GM10248 (cell line): ENCODE data around the gene FBXL22.

Experiments used
- CTCF ChIA-PET: fragments of 300-600 bp; sonication (Branson Sonifier 250); formaldehyde crosslinking; extraction: SDS; loops from one replicate; lab custom pipeline; 2021; ENCODE audit warnings: antibody characterized with exemption; lab: Yijun Ruan, JAX
- POLR2A ChIA-PET: fragments of 350-650 bp; sonication (Branson Sonifier 250); formaldehyde crosslinking; extraction: SDS; loops from one replicate; lab custom pipeline; 2020; ENCODE audit warnings: antibody characterized with exemption; lab: Yijun Ruan, JAX
- DNase-seq: peaks from one replicate; pipeline ENCODE4 v3.0.0; 2012; ENCODE audit errors: extremely low spot score
- CTCF ChIP-seq: IDR thresholded peaks from 2 replicates; pipeline ENCODE4 v1.5.1; 2012; ENCODE audit warnings: mild to moderate bottlenecking, low read depth; ENCODE audit errors: extremely low read depth, missing control alignments, control extremely low read depth

The FBXL22 gene

GRCh38 chr15:63630036-63630751 is 33.0 kb downstream of the FBXL22 start:
- ChIA-PET CTCF (interaction anchor here (1.3 to 8.1 kb wide), 5 partner anchors 10 to 416 kb away, joined by 3 to 58 read pairs (median 4); partner anchors contain the start of gene DAPK2), POLR2A (no interaction called here)
- no peak for DNase-seq
- no peak for TF ChIP-seq CTCF

- CTCF ChIA-PET, result interaction anchor here (1.3 to 8.1 kb wide), 3 partner anchors 9 to 22 kb away, joined by 4 to 58 read pairs (median 32); no protein-coding TSS in a partner anchor
- POLR2A ChIA-PET, result no interaction called here
Measured at GRCh38 chr15:63633312-63633711, 36.1 kb downstream of the FBXL22 start.

GRCh38 chr15:63634154-63634553 is 37.0 kb downstream of the FBXL22 start:
- POLR2A ChIA-PET, result no interaction called here
- no peak for TF ChIP-seq CTCF
- no peak for DNase-seq
- CTCF ChIA-PET, result interaction anchor here (6.2 kb wide), 1 partner anchor 9 kb away, joined by 32 read pairs; no protein-coding TSS in a partner anchor

More at GRCh38 chr15:63633312-63633711, 36.1 kb downstream of the FBXL22 start:
- no peak for TF ChIP-seq CTCF
- DNase-seq, result no peak

- ChIA-PET POLR2A (no interaction called here), CTCF (interaction anchor here (1.5 to 1.8 kb wide), 3 partner anchors 9 to 170 kb away, joined by 4 to 5 read pairs (median 5); no protein-coding TSS in a partner anchor)
- no peak for TF ChIP-seq CTCF
- no peak for DNase-seq
Measured at GRCh38 chr15:63636518-63637061, 39.4 kb downstream of the FBXL22 start.

GRCh38 chr15:63638839-63639238 is 41.7 kb downstream of the FBXL22 start:
- ChIA-PET POLR2A (no interaction called here), CTCF (interaction anchor here (1.7 kb wide), 1 partner anchor 407 kb away, joined by 4 read pairs; the partner anchor contains the start of gene DAPK2)
- TF ChIP-seq CTCF, result no peak
- no peak for DNase-seq

- CTCF ChIA-PET, result interaction anchor here (0.6 to 1.9 kb wide), 5 partner anchors 9 to 173 kb away, joined by 3 to 6 read pairs (median 4); no protein-coding TSS in a partner anchor
- DNase-seq, result no peak
- TF ChIP-seq CTCF, result no peak
- POLR2A ChIA-PET, result no interaction called here
Measured at GRCh38 chr15:63640146-63640545, 43.0 kb downstream of the FBXL22 start.
